Sigmoid colon (tissue), 7 donors: ENCODE results near the gene DDX5. TPM values are rescaled to one million over a fixed set of nuclear protein-coding genes. Genes with fewer than 3 reads are reported as not detected.

Experiments
- DNase-seq: peaks from one replicate; pipeline ENCODE4 v3.0.0-alpha.2; 2019
- H3K27ac ChIP-seq, 4 donors: fragments of 200-600 bp; sonication (generic); one replicate each; pipeline ENCODE4 v1.5.1; 2016 to 2019; ENCODE audit warnings: mild to moderate bottlenecking in 1 of 4
- H3K27me3 ChIP-seq, 3 donors: fragments of 200-600 bp; sonication (generic); one replicate each; pipeline ENCODE4 v1.5.1; 2019; ENCODE audit warnings: mild to moderate bottlenecking in 1 of 3
- H3K36me3 ChIP-seq, 4 donors: fragments of 200-600 bp; sonication (generic); one replicate each; pipeline ENCODE4 v1.5.1; 2016 to 2019
- H3K4me1 ChIP-seq, 4 donors: fragments of 200-600 bp; sonication (generic); one replicate each; pipeline ENCODE4 v1.5.1; 2017 to 2019
- H3K4me3 ChIP-seq, 4 donors: fragments of 200-600 bp; sonication (generic); one replicate each; pipeline ENCODE4 v1.5.1; 2017 to 2019; ENCODE audit warnings: mild to moderate bottlenecking in 2 of 4, moderate library complexity in 1 of 4
- H3K9me3 ChIP-seq, 4 donors: fragments of 200-600 bp in 3 of 4; sonication (generic) in 3 of 4; one replicate each; pipeline versions ENCODE4 v1.5.1 to v1.6.1; 2013 to 2019
- EP300 ChIP-seq, 4 donors: sonication (generic); formaldehyde crosslinking; IDR thresholded peaks; one replicate each; pipeline ENCODE4 v1.6.1; 2017; ENCODE audit warnings: antibody characterized with exemption in 4 of 4
- POLR2A ChIP-seq, 2 donors: fragments of 450-650 bp; IDR thresholded peaks; one replicate each; pipeline ENCODE4 v1.6.1; 2016; ENCODE audit warnings: antibody characterized with exemption in 2 of 2, mild to moderate bottlenecking in 2 of 2, moderate library complexity in 2 of 2
- POLR2AphosphoS5 ChIP-seq, 4 donors: sonication (generic); formaldehyde crosslinking; IDR thresholded peaks; one replicate each; pipeline ENCODE4 v1.6.1; 2017; ENCODE audit warnings: antibody characterized with exemption in 4 of 4
- WGBS, 2 donors: extraction: QIAGEN DNeasy Blood & Tissue Kit; methylation state at CpG; one replicate each; pipeline ENCODE4 v1.1.7; 2013; 5-methylcytosine and 5-hydroxymethylcytosine counted together
- intact Hi-C: fragments of 100-400 bp; cut with DNase I; formaldehyde crosslinking; loops from one replicate; pipeline ENCODE4 v1.15.1; 2023
- polyA plus RNA-seq, 3 donors: library from polyadenylated mRNA; stranded (reverse); fragments of 200-250 nt; gene quantifications; one replicate each; pipeline ENCODE4 v1.2.3, GENCODE V29; 2013
- total RNA-seq, 4 donors: library from RNA; depleted of rRNA; stranded (reverse); fragments of >200 nt; gene quantifications; one replicate each; pipeline ENCODE4 v1.1.0, GENCODE V29; 2016
- TF ChIP-seq, protein P1 (sequence below), 4 experiments: fragments of 450-650 bp in 3 of 4; fragments of 200-600 bp in 1 of 4; IDR thresholded peaks; one replicate each; pipeline ENCODE4 v1.5.1; 2016 to 2019; ENCODE audit warnings: antibody characterized with exemption in 4 of 4, mild to moderate bottlenecking in 3 of 4, moderate library complexity in 2 of 4
- donor health status: healthy with polysubstance abuse.
- donor health status: Bipolar disorder and iron deficiency.
- donor health status: healthy.

DDX5 gene
- total and polyA plus RNA-seq, 7 donors: 187 to 1,652 (median 488) TPM

- DNase-seq: no peak
- intact Hi-C loops: no loop called here
- Histone ChIP-seq H3K9me3 (no peaks in the 10 kb centered on the region), H3K4me3 (no peak overlapping the region), H3K27ac (no peak overlapping the region), H3K27me3 (no peaks in the 10 kb centered on the region), H3K36me3 (peaks cover 0 to 84% (median 18%) of the 10 kb centered on the region in 4 donors), H3K4me1 (no peaks in the 10 kb centered on the region)
- TF ChIP-seq, protein P1, sequence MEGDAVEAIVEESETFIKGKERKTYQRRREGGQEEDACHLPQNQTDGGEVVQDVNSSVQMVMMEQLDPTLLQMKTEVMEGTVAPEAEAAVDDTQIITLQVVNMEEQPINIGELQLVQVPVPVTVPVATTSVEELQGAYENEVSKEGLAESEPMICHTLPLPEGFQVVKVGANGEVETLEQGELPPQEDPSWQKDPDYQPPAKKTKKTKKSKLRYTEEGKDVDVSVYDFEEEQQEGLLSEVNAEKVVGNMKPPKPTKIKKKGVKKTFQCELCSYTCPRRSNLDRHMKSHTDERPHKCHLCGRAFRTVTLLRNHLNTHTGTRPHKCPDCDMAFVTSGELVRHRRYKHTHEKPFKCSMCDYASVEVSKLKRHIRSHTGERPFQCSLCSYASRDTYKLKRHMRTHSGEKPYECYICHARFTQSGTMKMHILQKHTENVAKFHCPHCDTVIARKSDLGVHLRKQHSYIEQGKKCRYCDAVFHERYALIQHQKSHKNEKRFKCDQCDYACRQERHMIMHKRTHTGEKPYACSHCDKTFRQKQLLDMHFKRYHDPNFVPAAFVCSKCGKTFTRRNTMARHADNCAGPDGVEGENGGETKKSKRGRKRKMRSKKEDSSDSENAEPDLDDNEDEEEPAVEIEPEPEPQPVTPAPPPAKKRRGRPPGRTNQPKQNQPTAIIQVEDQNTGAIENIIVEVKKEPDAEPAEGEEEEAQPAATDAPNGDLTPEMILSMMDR (IDR thresholded peaks at IDR 0.05): no peak
- TF ChIP-seq EP300 (IDR thresholded peaks at IDR 0.05) (no peak), POLR2A (IDR thresholded peaks at IDR 0.05) (no peak), POLR2AphosphoS5 (IDR thresholded peaks at IDR 0.05) (no peak)
- 91 to 95% methylated on average over 7 of the region's 7 CpGs for WGBS, 2 donors
These were observed 40.6 kb upstream of the DDX5 start for GRCh38 chr17:64546716-64547115.

- peaks cover 0 to 74% (median 20%) of the 10 kb centered on the region in 4 donors for H3K36me3 ChIP-seq
These were observed 38.7 kb upstream of the DDX5 start for GRCh38 chr17:64544742-64545141.

DNA sequence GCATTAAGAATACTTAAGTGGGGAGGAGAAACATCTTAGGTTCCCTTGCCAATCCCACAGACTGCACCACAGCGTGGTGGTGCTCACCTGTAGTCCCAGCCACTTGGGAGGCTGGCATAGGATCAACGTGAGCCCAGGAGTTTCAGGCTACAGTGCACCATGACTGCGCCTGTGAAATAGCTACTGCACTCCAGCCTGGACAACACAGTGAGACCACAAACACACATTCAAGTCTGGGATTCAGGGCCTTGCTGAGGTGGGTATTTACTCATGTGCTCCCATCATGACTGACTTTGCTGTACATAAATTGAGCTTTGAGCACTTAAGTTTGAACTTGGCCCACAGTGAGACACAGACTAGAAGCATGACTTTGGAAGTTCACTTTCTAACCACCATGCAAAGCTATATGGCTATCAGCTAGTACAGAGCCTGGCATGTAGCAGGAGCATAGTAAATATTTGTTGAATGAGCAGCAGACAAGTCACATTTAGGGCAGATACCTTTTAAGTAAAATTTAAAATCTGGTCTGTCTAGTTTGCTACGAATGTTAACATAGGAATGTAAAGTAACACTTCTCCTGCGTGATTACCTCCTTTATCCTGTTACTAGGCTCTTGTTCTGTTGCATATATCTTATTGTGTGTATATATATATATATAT, 34.2 kb upstream of the DDX5 start:
- Histone ChIP-seq H3K36me3 (peaks cover 0 to 79% (median 28%) of the 10 kb centered on the region in 4 donors), H3K9me3 (no peaks in the 10 kb centered on the region), H3K27ac (no peak overlapping the region), H3K27me3 (no peaks in the 10 kb centered on the region), H3K4me3 (no peak overlapping the region), H3K4me1 (no peaks in the 10 kb centered on the region)
- 92 to 97% methylated on average over 5 of the region's 5 CpGs for WGBS, 2 donors
- DNase-seq: no peak
- TF ChIP-seq, protein P1 (IDR thresholded peaks at IDR 0.05): no peak
- TF ChIP-seq POLR2AphosphoS5 (IDR thresholded peaks at IDR 0.05): peak in 2 of 4 donors; percentile 4 to 23
- intact Hi-C loops: no loop called here

More at GRCh38 chr17:64544742-64545141, 38.7 kb upstream of the DDX5 start:
- no peaks in the 10 kb centered on the region for H3K27me3 ChIP-seq
- H3K4me1 ChIP-seq: no peaks in the 10 kb centered on the region
- no peak overlapping the region for H3K27ac ChIP-seq
- WGBS, 2 donors: 92 to 94% methylated on average over 2 of the region's 2 CpGs
- no peaks in the 10 kb centered on the region for H3K9me3 ChIP-seq
- TF ChIP-seq, protein P1 (IDR thresholded peaks at IDR 0.05): no peak
- TF ChIP-seq POLR2A (IDR thresholded peaks at IDR 0.05) (no peak), EP300 (IDR thresholded peaks at IDR 0.05) (no peak), POLR2AphosphoS5 (IDR thresholded peaks at IDR 0.05) (no peak)
- DNase-seq: no peak
- intact Hi-C loops: no loop called here
- no peak overlapping the region for H3K4me3 ChIP-seq

GRCh38 chr17:64538508-64539130, 32.5 kb upstream of the DDX5 start:
- H3K4me1 ChIP-seq: no peaks in the 10 kb centered on the region
- peaks cover 0 to 84% (median 32%) of the 10 kb centered on the region in 4 donors for H3K36me3 ChIP-seq
- TF ChIP-seq POLR2AphosphoS5 (IDR thresholded peaks at IDR 0.05) (no peak), EP300 (IDR thresholded peaks at IDR 0.05) (no peak), POLR2A (IDR thresholded peaks at IDR 0.05) (no peak)
- TF ChIP-seq, protein P1 (IDR thresholded peaks at IDR 0.05): no peak
- no peak for DNase-seq
- no peaks in the 10 kb centered on the region for H3K9me3 ChIP-seq
- 88 to 90% methylated on average over 7 of the region's 7 CpGs for WGBS, 2 donors
- intact Hi-C loops: no loop called here
- H3K4me3 ChIP-seq: no peak overlapping the region
- H3K27me3 ChIP-seq: no peaks in the 10 kb centered on the region
- no peak overlapping the region for H3K27ac ChIP-seq
